ENCODE results near the gene ATXN10. TPM values are rescaled to one million over a fixed set of nuclear protein-coding genes. Genes with fewer than 3 reads are reported as not detected.

ATXN10 gene
- total RNA-seq, 1 donor from 2014 or later: 110 TPM

DNA sequence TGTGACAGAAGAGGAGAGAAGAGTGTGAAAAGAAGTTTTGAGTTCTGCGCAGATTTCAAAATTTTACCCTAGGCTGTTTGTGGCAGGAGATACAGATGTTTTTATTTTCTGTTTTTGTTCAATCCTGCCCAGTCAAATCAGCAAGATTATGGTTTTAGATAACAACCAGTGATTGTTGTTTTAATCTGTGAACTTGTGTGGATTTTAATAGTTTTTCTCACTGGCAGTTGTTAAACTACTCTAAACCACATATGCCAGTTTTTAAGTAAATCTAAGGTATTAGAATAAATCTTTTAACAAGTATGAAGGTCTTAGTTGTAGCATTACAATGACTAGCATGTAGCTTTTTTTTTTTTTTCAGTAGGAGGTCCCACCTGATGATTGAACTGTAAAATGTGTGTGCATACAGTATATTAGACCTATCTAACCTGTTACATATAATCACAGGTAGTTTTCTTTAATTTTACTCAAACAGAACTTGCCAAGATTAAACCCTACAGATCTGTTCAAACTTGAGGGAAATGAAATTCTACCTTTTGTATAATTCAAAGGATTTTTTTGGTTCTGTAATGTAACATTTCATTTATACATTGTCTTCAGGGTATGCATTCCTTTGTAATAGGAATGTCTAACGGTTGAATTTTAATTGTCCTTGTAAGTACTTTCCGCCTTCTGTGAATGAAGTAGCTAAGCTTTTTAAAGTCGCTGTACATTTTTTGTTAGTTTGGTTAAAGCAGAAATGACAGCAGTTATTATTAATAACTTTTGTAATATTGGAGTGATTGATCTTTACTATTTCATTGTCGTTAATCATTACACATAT, 13.3 kb downstream of the ATXN10 start:
- intact Hi-C loops (cut with micrococcal nuclease): no loop called here
- Mint-ChIP-seq H3K4me1 (ENCODE audit: low read depth) (peaks cover 5% of the 10 kb centered on the region), H3K36me3 (ENCODE audit: low read depth) (peaks cover 7% of the 10 kb centered on the region), H3K9me3 (no peaks in the 10 kb centered on the region), H3K27ac (no peak overlapping the region), H3K4me3 (no peak overlapping the region), H3K27me3 (ENCODE audit: insufficient read depth) (no peaks in the 10 kb centered on the region)
- no peak for DNase-seq (ENCODE audit: low spot score)

DNA sequence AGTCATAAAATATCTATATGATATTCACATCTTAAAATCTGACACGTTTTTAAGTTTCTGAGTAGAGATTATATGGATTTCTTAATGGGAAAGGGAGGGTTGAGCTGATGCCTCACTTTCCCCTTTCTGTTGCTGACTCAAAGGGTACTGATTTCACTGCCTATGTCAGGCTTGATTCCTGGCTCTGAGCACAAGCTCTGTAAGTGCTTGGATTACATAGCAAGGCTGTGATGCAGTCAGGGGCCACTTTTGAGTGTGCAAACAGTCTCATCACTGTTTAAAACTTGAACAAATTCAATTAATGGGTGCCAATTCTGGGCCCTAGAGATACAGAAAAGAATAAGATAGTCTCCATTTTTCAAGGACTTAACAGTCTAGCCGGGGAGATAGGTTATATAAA, 14.4 kb downstream of the ATXN10 start:
- no peak overlapping the region for H3K27ac Mint-ChIP-seq
- no peaks in the 10 kb centered on the region for H3K27me3 Mint-ChIP-seq (ENCODE audit: insufficient read depth)
- no peak overlapping the region for H3K4me3 Mint-ChIP-seq
- H3K4me1 Mint-ChIP-seq (ENCODE audit: low read depth): peaks cover 5% of the 10 kb centered on the region
- DNase-seq (ENCODE audit: low spot score): no peak
- no peaks in the 10 kb centered on the region for H3K9me3 Mint-ChIP-seq
- peaks cover 15% of the 10 kb centered on the region for H3K36me3 Mint-ChIP-seq (ENCODE audit: low read depth)
- intact Hi-C loops (cut with micrococcal nuclease): no loop called here

DNA sequence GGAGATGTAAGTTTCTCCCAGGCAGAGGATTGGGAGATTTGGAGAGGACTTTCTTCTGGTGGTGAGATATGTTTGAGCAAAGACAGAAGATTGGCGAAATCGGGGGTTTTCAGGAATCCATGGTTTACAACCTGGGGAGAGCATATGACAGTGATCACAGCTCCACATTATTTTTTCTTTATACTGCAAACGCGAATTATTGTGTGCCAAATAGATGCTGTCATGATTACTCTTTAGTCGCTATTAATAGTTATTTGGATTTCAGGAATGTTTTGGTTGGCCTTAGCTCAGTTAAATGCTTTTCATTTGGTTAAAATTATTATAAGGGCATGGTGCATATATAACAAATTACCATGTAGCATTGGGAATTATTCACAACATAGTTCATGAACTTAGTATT, 15.2 kb downstream of the ATXN10 start:
- Mint-ChIP-seq H3K27ac (no peak overlapping the region), H3K36me3 (ENCODE audit: low read depth) (peaks cover 16% of the 10 kb centered on the region)

DNA sequence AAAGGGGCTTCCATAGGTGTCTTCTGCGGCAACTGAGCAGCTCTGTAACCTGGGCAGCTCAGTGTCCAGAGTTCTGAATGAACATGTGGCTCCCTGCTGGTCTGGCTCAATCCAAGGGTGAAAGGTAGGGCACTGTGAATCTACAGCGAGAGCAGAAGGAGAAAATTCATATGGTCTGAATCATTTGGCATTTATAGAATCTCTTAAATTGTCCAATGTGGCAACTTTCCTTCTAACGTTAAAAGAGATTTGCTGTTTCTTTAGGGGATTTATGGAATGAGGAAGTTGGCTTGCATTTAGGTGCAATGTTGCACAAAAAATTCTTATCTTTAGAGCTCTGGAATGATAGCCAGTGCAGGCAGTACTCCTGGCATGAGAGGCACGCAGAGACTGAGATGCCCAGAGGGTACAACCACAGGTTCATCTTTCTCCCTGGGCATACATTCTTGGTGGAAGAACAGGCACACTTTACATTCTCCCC, 17.0 kb downstream of the ATXN10 start:
- Mint-ChIP-seq H3K9me3 (no peaks in the 10 kb centered on the region), H3K36me3 (ENCODE audit: low read depth) (peaks cover 22% of the 10 kb centered on the region), H3K27ac (no peak overlapping the region), H3K27me3 (ENCODE audit: insufficient read depth) (no peaks in the 10 kb centered on the region), H3K4me3 (no peak overlapping the region), H3K4me1 (ENCODE audit: low read depth) (peaks cover 5% of the 10 kb centered on the region)
- no peak for DNase-seq (ENCODE audit: low spot score)
- intact Hi-C loops (cut with micrococcal nuclease): no loop called here

More for the DNA sequence above, 15.2 kb downstream of the ATXN10 start:
- Mint-ChIP-seq H3K9me3 (no peaks in the 10 kb centered on the region), H3K4me3 (no peak overlapping the region), H3K27me3 (ENCODE audit: insufficient read depth) (no peaks in the 10 kb centered on the region), H3K4me1 (ENCODE audit: low read depth) (peaks cover 5% of the 10 kb centered on the region)
- intact Hi-C loops (cut with micrococcal nuclease): no loop called here
- DNase-seq (ENCODE audit: low spot score): no peak

DNA sequence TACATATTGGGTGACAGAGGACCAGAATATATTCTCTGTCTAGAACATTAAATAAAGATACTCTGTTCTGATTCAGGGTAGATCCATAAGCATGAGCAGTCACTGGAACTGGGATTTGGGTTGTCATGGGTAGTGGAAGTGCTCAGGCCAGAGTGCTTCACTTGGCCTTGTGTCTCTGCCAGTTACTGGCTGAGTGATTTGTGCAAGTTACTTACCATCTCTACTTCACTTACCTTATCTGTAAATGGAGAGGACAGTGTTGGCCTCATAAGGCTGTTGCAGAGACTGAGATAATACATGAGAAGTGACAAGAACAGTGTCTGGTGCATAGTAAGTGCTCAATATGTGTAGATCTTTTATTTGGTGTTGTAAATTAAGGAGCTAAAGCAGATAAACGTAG, 17.6 kb downstream of the ATXN10 start:
- intact Hi-C loops (cut with micrococcal nuclease): no loop called here
- Mint-ChIP-seq H3K4me1 (ENCODE audit: low read depth) (peaks cover 5% of the 10 kb centered on the region), H3K36me3 (ENCODE audit: low read depth) (peaks cover 22% of the 10 kb centered on the region), H3K27me3 (ENCODE audit: insufficient read depth) (no peaks in the 10 kb centered on the region), H3K4me3 (no peak overlapping the region), H3K9me3 (no peaks in the 10 kb centered on the region), H3K27ac (no peak overlapping the region)
- no peak for DNase-seq (ENCODE audit: low spot score)

DNA sequence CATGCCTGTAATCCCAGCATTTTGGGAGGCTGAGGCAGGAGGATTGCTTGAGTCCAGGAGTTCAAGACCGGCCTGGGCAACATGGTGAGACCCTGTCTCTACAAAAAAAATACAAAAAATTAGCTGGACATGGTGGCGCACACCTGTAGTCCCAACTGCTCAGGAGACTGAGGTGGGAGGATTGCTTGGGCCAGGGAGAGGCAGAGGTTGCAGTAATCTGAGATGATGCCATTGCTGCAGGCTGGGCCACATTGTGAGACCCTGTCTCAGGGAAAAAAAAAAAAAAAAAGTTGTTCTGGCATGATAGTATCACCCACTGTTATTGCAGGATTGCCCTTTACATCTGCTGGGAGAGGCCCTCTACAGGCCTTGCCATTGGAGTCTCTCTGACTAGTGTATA, 18.4 kb downstream of the ATXN10 start:
- Mint-ChIP-seq H3K27me3 (ENCODE audit: insufficient read depth) (no peaks in the 10 kb centered on the region), H3K9me3 (no peaks in the 10 kb centered on the region), H3K4me3 (no peak overlapping the region), H3K27ac (no peak overlapping the region), H3K36me3 (ENCODE audit: low read depth) (peaks cover 22% of the 10 kb centered on the region), H3K4me1 (ENCODE audit: low read depth) (peaks cover 5% of the 10 kb centered on the region)
- intact Hi-C loops (cut with micrococcal nuclease): no loop called here
- no peak for DNase-seq (ENCODE audit: low spot score)

DNA sequence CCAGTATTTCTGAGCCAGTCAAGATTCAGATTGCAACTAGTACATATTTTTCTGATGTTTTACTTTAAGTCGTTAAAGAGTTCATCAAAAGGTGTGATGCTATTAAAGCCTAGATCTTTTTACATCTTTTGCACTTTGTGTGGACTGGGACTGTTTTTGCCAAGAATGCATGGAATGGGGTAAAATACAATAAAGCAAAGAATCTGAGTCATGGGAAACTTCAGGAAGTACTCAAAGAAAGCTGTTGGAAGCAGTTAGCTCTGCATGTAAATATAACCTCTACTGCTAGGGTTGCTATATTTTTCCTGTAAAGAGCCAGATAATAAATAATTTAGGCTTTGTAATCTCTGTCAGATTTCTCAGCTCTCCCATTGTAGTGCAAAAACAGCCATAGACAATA, 20.9 kb downstream of the ATXN10 start:
- H3K27ac Mint-ChIP-seq: no peak overlapping the region
- peaks cover 28% of the 10 kb centered on the region for H3K36me3 Mint-ChIP-seq (ENCODE audit: low read depth)

DNA sequence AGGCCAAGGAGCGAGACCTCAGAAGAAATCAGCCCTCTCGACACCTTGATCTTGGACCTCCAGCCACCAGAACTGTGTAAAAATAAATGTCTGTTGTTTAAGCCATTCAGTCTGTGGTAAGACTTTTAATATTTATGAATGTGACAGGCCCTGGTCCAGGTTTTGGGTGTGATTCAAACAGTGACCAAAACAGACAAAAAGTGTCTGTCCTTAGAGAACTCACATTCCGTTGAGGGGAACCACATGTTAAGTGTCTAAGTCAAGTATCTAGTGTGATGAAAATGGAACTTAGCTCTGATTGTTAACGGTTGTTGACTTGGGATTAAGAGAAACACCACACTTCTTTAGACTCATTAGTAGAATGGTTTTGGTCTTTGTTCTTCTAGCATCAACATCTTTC, 22.2 kb downstream of the ATXN10 start:
- Mint-ChIP-seq H3K9me3 (no peaks in the 10 kb centered on the region), H3K36me3 (ENCODE audit: low read depth) (peaks cover 32% of the 10 kb centered on the region), H3K27me3 (ENCODE audit: insufficient read depth) (no peaks in the 10 kb centered on the region), H3K4me1 (ENCODE audit: low read depth) (no peaks in the 10 kb centered on the region), H3K27ac (no peak overlapping the region), H3K4me3 (no peak overlapping the region)
- intact Hi-C loops (cut with micrococcal nuclease): no loop called here
- DNase-seq (ENCODE audit: low spot score): no peak

More for the DNA sequence above, 20.9 kb downstream of the ATXN10 start:
- intact Hi-C loops (cut with micrococcal nuclease): no loop called here
- Mint-ChIP-seq H3K9me3 (no peaks in the 10 kb centered on the region), H3K4me1 (ENCODE audit: low read depth) (no peaks in the 10 kb centered on the region), H3K4me3 (no peak overlapping the region), H3K27me3 (ENCODE audit: insufficient read depth) (no peaks in the 10 kb centered on the region)
- DNase-seq (ENCODE audit: low spot score): no peak

DNA sequence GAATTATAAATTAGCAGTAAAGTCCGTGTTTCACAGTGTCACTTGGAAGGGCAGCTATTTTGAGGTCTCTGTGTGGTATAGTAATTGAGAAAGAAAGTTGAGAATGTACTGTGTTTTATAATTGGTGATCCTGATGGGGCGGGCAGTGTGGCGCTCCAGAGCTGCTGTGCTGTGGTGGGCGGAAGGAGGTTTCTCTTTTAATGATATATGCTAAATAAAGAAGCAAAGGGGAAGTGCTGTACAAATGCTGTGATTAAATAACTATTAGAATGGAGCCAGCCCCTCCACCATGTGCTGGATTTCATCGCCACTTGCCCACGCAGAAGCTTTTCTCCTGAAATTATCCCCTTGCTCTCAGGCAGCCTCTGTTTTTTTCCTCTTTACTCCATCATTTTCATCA, 24.6 kb downstream of the ATXN10 start:
- H3K4me1 Mint-ChIP-seq (ENCODE audit: low read depth): no peaks in the 10 kb centered on the region
- H3K4me3 Mint-ChIP-seq: no peak overlapping the region
- peaks cover 20% of the 10 kb centered on the region for H3K36me3 Mint-ChIP-seq (ENCODE audit: low read depth)
- no peak for DNase-seq (ENCODE audit: low spot score)
- no peaks in the 10 kb centered on the region for H3K27me3 Mint-ChIP-seq (ENCODE audit: insufficient read depth)
- H3K9me3 Mint-ChIP-seq: no peaks in the 10 kb centered on the region
- intact Hi-C loops (cut with micrococcal nuclease): no loop called here
- no peak overlapping the region for H3K27ac Mint-ChIP-seq

DNA sequence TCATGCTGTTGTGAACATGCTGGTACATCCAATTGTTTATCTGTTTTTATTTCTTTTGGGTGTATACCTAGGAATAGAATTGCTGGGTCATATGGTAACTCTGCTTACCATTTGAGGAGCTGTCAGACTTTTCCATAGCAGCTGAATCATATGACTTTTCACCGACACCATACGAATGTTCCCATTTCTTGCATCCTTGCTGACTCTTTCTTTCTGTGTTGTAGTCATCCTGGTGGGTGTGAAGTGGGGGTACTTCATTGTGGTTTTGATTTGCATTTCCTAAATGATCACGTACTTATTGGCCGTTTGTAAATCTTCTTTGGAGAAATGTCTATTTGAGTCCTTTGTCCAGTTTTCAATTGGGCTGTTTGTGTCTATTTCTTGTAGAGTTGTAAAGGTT, 26.5 kb downstream of the ATXN10 start:
- Mint-ChIP-seq H3K27me3 (ENCODE audit: insufficient read depth) (no peaks in the 10 kb centered on the region), H3K27ac (no peak overlapping the region), H3K4me1 (ENCODE audit: low read depth) (no peaks in the 10 kb centered on the region), H3K9me3 (no peaks in the 10 kb centered on the region), H3K36me3 (ENCODE audit: low read depth) (peaks cover 27% of the 10 kb centered on the region), H3K4me3 (no peak overlapping the region)
- no peak for DNase-seq (ENCODE audit: low spot score)
- intact Hi-C loops (cut with micrococcal nuclease): no loop called here

DNA sequence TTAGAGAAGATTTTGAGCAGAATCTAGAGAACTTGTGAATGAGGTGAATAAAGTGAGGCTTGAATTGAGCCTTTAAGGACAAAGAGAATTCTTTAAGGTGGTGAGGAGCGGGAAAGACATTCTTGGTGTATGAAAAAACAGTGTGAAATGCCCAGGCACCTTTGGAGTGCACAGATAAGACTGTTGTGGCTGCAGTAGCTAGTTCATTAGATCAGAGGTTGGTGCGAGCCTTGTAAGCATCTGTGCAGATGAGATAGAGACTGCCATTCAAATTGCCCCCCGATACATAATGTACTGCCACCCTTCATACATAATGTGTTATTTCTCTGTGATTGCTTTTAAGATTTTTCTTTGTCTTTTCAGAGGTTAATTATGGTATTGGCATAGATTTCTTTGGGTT, 31.3 kb downstream of the ATXN10 start:
- Mint-ChIP-seq H3K36me3 (ENCODE audit: low read depth) (peaks cover 43% of the 10 kb centered on the region), H3K27me3 (ENCODE audit: insufficient read depth) (no peaks in the 10 kb centered on the region), H3K4me3 (no peak overlapping the region), H3K9me3 (no peaks in the 10 kb centered on the region), H3K27ac (peak overlapping the region; percentile 26), H3K4me1 (ENCODE audit: low read depth) (peaks cover 4% of the 10 kb centered on the region)
- intact Hi-C loops (cut with micrococcal nuclease): no loop called here
- DNase-seq (ENCODE audit: low spot score): no peak

DNA sequence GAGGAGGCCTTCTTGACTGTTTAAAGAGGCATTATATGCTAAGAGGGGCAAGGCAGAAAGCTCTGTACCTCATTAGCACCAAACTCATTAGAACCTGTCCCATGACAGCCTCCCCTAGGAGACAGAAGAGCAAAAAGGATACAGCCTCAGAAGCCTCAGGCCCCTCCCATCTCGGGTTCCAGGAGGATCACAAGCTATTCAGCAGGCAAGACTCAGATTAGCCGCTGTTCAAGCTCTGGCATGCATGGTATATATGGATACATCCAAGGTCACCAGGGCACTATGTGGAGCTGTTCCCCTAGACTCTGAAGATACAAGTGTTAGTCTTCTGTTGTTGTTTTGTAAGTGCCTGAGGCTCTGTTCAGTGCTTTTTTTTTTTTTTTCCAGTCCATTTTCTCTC, 32.1 kb downstream of the ATXN10 start:
- Mint-ChIP-seq H3K36me3 (ENCODE audit: low read depth) (peaks cover 43% of the 10 kb centered on the region), H3K27ac (no peak overlapping the region), H3K4me1 (ENCODE audit: low read depth) (peaks cover 8% of the 10 kb centered on the region), H3K4me3 (no peak overlapping the region), H3K27me3 (ENCODE audit: insufficient read depth) (no peaks in the 10 kb centered on the region), H3K9me3 (no peaks in the 10 kb centered on the region)
- intact Hi-C loops (cut with micrococcal nuclease): no loop called here
- no peak for DNase-seq (ENCODE audit: low spot score)

DNA sequence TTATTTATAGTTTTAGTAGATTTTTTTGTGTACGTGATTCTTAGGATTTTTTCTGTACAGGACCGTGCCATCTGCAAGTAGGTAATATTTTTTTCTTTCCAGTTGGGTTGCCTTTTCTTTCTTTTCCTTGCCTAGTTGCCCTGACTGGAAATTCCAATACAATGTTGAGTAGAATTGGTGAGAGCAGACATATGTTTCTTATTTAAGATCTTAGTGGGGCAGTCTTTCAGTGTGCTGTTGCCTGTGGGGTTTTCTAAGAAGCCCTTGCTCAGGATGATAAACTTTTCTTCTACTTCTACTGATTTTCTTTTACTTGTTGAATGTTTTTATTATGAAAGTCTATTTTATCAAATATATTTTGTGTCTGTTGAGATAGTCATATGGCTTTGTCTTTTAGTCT, 33.0 kb downstream of the ATXN10 start:
- peaks cover 48% of the 10 kb centered on the region for H3K36me3 Mint-ChIP-seq (ENCODE audit: low read depth)
- no peak overlapping the region for H3K4me3 Mint-ChIP-seq
- no peak overlapping the region for H3K27ac Mint-ChIP-seq
- no peak for DNase-seq (ENCODE audit: low spot score)
- intact Hi-C loops (cut with micrococcal nuclease): no loop called here
- H3K9me3 Mint-ChIP-seq: no peaks in the 10 kb centered on the region
- peaks cover 17% of the 10 kb centered on the region for H3K4me1 Mint-ChIP-seq (ENCODE audit: low read depth)
- no peaks in the 10 kb centered on the region for H3K27me3 Mint-ChIP-seq (ENCODE audit: insufficient read depth)

DNA sequence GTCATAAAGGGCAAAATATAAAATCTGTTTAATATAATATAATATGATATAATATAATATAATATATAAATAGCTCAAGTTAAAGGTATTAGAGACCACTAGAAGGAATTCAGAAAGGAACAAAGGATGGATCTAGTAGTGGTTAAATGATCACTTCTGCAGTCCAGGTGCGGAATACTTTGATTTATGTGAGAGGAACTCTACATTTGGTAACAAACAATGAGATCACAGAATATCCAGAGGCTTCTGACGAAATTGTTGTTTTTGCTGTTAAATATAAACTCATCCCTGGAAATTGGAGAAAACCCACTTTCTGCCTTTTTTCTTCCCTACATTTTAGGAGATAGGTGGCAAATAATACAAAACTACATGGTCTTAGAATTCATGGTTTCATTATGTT, 36.0 kb downstream of the ATXN10 start:
- Mint-ChIP-seq H3K4me1 (ENCODE audit: low read depth) (peaks cover 25% of the 10 kb centered on the region), H3K9me3 (no peaks in the 10 kb centered on the region), H3K4me3 (no peak overlapping the region), H3K27ac (no peak overlapping the region), H3K27me3 (ENCODE audit: insufficient read depth) (no peaks in the 10 kb centered on the region), H3K36me3 (ENCODE audit: low read depth) (peaks cover 55% of the 10 kb centered on the region)
- no peak for DNase-seq (ENCODE audit: low spot score)
- intact Hi-C loops (cut with micrococcal nuclease): no loop called here
